K562 treated with DMSO at 1 percent for 24 hours (cell line): ENCODE data around the gene FAM72D. TPM values are rescaled to one million over a fixed set of nuclear protein-coding genes. Genes with fewer than 3 reads are reported as not detected.

Experiments used
- total RNA-seq: library from RNA; unstranded; fragments of 300-600 nt; gene quantifications from 2 replicates; pipeline ENCODE4 v1.2.3, GENCODE V29; 2022; ENCODE audit warnings: low read depth; ENCODE audit not compliant: insufficient read depth

FAM72D gene
- 5.6 and 6.5 TPM in 2 replicates for total RNA-seq

DNA sequence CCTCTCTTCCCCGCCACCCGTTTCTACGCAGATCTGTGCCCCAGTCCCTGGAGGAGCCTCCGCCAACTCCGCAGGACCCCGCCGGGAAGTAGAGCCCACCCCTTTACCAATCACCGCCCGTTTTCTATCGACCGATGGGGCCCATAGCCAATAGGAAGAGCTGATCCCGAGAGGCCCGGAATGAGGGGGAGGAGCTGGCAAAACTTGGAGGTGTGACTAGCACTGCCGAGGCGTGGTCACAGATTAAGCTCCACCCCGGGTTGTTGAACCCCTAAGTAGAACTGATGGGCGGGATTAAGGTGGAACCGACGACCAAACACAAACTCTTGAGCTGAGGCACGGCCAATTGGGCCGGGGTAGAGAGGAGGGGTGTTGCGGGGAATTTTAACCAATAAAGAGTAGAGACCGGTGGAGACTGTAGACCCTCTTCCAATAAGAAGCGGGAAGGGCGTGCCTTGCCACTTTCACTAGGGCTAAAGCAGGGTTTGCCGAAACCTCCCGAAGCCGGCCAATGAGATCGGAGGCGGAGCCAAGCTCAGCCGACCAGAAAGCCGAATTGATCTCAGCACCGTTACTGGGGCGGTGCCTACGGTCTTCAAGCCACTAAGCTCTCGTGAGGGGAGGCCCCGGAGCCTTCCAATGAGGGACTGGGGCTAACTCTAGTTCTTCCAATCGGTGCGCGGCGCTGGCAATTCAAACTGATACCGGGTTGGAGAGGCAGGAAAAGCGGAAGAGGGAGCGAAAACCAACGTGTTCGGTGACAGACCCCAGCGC, at the start of gene FAM72D, which contains the start of gene SRGAP2B:
Gene FAM72D, plus strand, starts transcription at position 691 of the 774 bp plus-strand sequence. CDS start 874 bp downstream, outside the sequence.
Gene SRGAP2B, minus strand, starts transcription at position 45 of the 774 bp plus-strand sequence. CDS start 2,427 bp downstream, outside the sequence.

Other genes with a start within 250 kb of the FAM72D start
- 9.9 and 10.6 TPM in 2 replicates for gene SRGAP2B, start 646 bp upstream of the FAM72D start, total RNA-seq
- not detected in 2 replicates for gene PPIAL4D, start 146.2 kb downstream of the FAM72D start, total RNA-seq